Measurements from ENCODE around the gene POM121L2. TPM values are rescaled to one million over a fixed set of nuclear protein-coding genes. Genes with fewer than 3 reads are reported as not detected.
A peak's percentile ranks its signal among the peaks of the same experiment; 100 is the strongest.

POM121L2 gene
- polyA plus RNA-seq, 3 donors, result not detected

- no peak for DNase-seq
- peaks cover 8 to 41% (median 34%) of the 10 kb centered on the region in 7 donors for H3K9me3 Mint-ChIP-seq
- TF ChIP-seq CTCF (IDR thresholded peaks at IDR 0.05), result no peak
- no peak overlapping the region for H3K27ac Mint-ChIP-seq
- Histone ChIP-seq H2AFZ (ENCODE audit: insufficient read depth, low read depth, low read length, poor library complexity, severe bottlenecking) (no peak overlapping the region), H3K27ac (ENCODE audit: low read depth in 1 of 2, low read length in 2 of 2) (no peak overlapping the region), H3K4me2 (replicated peaks; ENCODE audit: extremely low read depth, low read length, poor library complexity, severe bottlenecking) (no peak overlapping the region), H3K27me3 (ENCODE audit: control insufficient read depth in 2 of 2, insufficient read depth in 2 of 2, low read length in 2 of 2) (peaks cover 19 to 60% of the 10 kb centered on the region in 2 donors), H3K79me2 (ENCODE audit: insufficient read depth, low read length) (no peaks in the 10 kb centered on the region), H3K4me1 (ENCODE audit: control insufficient read depth in 1 of 2, insufficient read depth in 2 of 2, low read length in 2 of 2) (no peaks in the 10 kb centered on the region), H3K36me3 (replicated peaks in 1 of 2; ENCODE audit: control insufficient read depth in 1 of 2, insufficient read depth in 2 of 2, low read length in 2 of 2) (no peaks in the 10 kb centered on the region), H3K9me3 (replicated peaks in 1 of 2; ENCODE audit: control insufficient read depth in 1 of 2, insufficient read depth in 1 of 2, low read length in 2 of 2) (peaks cover 10 to 26% of the 10 kb centered on the region in 2 donors), H4K20me1 (ENCODE audit: insufficient read depth, low read length) (no peaks in the 10 kb centered on the region), H3K9ac (ENCODE audit: insufficient read depth, low read length, poor library complexity, severe bottlenecking) (no peak overlapping the region), H3K4me3 (replicated peaks in 1 of 3; ENCODE audit: low read depth in 2 of 3, low read length in 3 of 3) (no peak overlapping the region)
- peaks cover 0 to 2% of the 10 kb centered on the region in 2 donors for H3K36me3 Mint-ChIP-seq
- H3K4me3 Mint-ChIP-seq, result peak overlapping the region in 1 of 2 donors; percentile 64
- 78% methylated on average over 3 of the region's 16 CpGs for WGBS (ENCODE audit: insufficient coverage)
- intact Hi-C loops (cut with micrococcal nuclease), result no loop called here
- H3K4me1 Mint-ChIP-seq, result no peaks in the 10 kb centered on the region
- peaks cover 53 to 61% (median 55%) of the 10 kb centered on the region in 3 donors for H3K27me3 Mint-ChIP-seq (ENCODE audit: low read depth in 3 of 3)
Measured at GRCh38 chr6:27303613-27304272, 8.3 kb downstream of the POM121L2 start.

GRCh38 chr6:27297857-27298730, 14.0 kb downstream of the POM121L2 start:
- intact Hi-C loops (cut with micrococcal nuclease), result loop anchor here in 1 of 2 donors (10.0 kb wide), 1 partner anchor 377 kb away; no protein-coding TSS in a partner anchor
- no peaks in the 10 kb centered on the region for H3K36me3 ChIP-seq (replicated peaks in 1 of 2; ENCODE audit: control insufficient read depth in 1 of 2, insufficient read depth in 2 of 2, low read length in 2 of 2)
- no peak for TF ChIP-seq CTCF (IDR thresholded peaks at IDR 0.05)
- no peak overlapping the region for H3K27ac Mint-ChIP-seq
- H3K79me2 ChIP-seq (ENCODE audit: insufficient read depth, low read length), result no peaks in the 10 kb centered on the region
- WGBS (ENCODE audit: insufficient coverage), result 50% methylated on average over 6 of the region's 22 CpGs
- no peak overlapping the region for H3K27ac ChIP-seq (ENCODE audit: low read depth in 1 of 2, low read length in 2 of 2)
- H4K20me1 ChIP-seq (ENCODE audit: insufficient read depth, low read length), result no peaks in the 10 kb centered on the region
- peaks cover 0 to 5% of the 10 kb centered on the region in 2 donors for H3K36me3 Mint-ChIP-seq
- peaks cover 63 to 85% of the 10 kb centered on the region in 2 donors for H3K27me3 ChIP-seq (ENCODE audit: control insufficient read depth in 2 of 2, insufficient read depth in 2 of 2, low read length in 2 of 2)
- no peak overlapping the region for H2AFZ ChIP-seq (ENCODE audit: insufficient read depth, low read depth, low read length, poor library complexity, severe bottlenecking)
- H3K27me3 Mint-ChIP-seq (ENCODE audit: low read depth in 3 of 3), result peaks cover 83 to 86% (median 84%) of the 10 kb centered on the region in 3 donors
- H3K4me3 ChIP-seq (replicated peaks in 1 of 3; ENCODE audit: low read depth in 2 of 3, low read length in 3 of 3), result no peak overlapping the region
- H3K4me2 ChIP-seq (replicated peaks; ENCODE audit: extremely low read depth, low read length, poor library complexity, severe bottlenecking), result no peak overlapping the region
- H3K4me1 Mint-ChIP-seq, result no peaks in the 10 kb centered on the region
- H3K4me3 Mint-ChIP-seq, result peak overlapping the region in 1 of 2 donors; percentile 62
- H3K9me3 Mint-ChIP-seq, result peaks cover 12 to 74% (median 60%) of the 10 kb centered on the region in 7 donors
- H3K9me3 ChIP-seq (replicated peaks in 1 of 2; ENCODE audit: control insufficient read depth in 1 of 2, insufficient read depth in 1 of 2, low read length in 2 of 2), result peaks cover 25 to 67% of the 10 kb centered on the region in 2 donors
- no peaks in the 10 kb centered on the region for H3K4me1 ChIP-seq (ENCODE audit: control insufficient read depth in 1 of 2, insufficient read depth in 2 of 2, low read length in 2 of 2)
- no peak for DNase-seq
- no peak overlapping the region for H3K9ac ChIP-seq (ENCODE audit: insufficient read depth, low read length, poor library complexity, severe bottlenecking)
